PFSK-1 (cell line): ENCODE results near the gene TRABD2A.

Source experiments
- POLR2AphosphoS5 ChIP-seq: IDR thresholded peaks from 2 replicates; pipeline ENCODE4 v1.6.1; 2012; ENCODE audit warnings: low read depth, mild to moderate bottlenecking, control low read depth, low read length, moderate library complexity
- SIN3A ChIP-seq: IDR thresholded peaks from 2 replicates; pipeline ENCODE4 v1.6.1; 2012; ENCODE audit warnings: mild to moderate bottlenecking, low read length, moderate library complexity, borderline replicate concordance; ENCODE audit not compliant: insufficient read depth
- TAF1 ChIP-seq: IDR thresholded peaks from 2 replicates; pipeline ENCODE4 v1.6.1; 2012; ENCODE audit warnings: low read length, control low read depth, borderline replicate concordance; ENCODE audit not compliant: insufficient read depth

DNA sequence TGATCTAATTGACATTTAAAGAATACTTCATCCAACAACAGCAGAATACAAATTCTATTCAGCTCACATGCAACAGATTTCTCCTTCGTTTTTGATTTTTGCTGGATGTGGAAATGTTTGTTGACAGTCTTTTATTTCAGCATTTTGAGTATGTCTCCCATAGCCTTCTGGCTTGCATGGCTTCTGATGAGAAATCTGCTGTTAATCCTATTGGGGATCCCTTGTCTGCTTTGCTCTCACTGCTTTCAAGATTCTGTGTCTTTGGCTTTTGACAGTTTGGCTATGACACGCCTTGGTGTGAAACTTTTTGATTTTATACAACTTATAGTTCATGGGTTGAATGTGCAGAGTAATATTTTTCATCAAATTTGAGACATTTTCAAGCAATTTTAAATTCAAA is 44.7 kb downstream of the TRABD2A start:
- no peak for TF ChIP-seq TAF1
- TF ChIP-seq SIN3A: no peak
- no peak for TF ChIP-seq POLR2AphosphoS5
